GM21723 (cell line): ENCODE results near the gene MYH4.

Experiments used
- ATAC-seq: cut with Tn5 transposase; IDR thresholded peaks from one replicate; pipeline ENCODE4 v1.9.1; 2021; ENCODE audit warnings: mild to moderate bottlenecking, moderate library complexity; ENCODE audit not compliant: unreplicated experiment

The MYH4 gene

GRCh38 chr17:10421900-10422542, 47.3 kb downstream of the MYH4 start, which contains the start of gene MYH8:
Gene MYH8 (minus strand): TSS chr17:10421950. CDS start chr17:10420227, 1,723 bp downstream.
- no peak for ATAC-seq

GRCh38 chr17:10421211-10421610, 48.1 kb downstream of the MYH4 start:
- no peak for ATAC-seq

GRCh38 chr17:10420811-10421210, 48.5 kb downstream of the MYH4 start:
- no peak for ATAC-seq

DNA sequence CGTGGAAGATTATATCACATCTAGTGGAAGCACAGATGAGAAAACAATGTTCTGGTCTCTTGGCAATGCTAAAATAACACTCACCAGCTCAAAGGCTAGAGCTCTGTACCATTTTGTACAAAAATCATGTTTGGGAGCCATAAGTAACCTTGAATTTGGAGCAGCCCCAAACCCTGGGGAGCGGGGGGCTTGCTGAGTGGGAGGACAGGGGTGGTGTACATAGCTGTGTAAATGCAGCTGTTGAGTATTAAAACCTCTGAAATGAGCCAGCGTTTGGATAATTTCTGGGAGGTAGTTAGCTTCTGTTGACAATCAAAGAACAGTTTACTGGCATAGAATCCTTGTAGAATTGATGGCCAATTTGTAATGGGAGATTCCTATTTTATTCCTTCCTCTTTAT, 51.9 kb downstream of the MYH4 start:
- no peak for ATAC-seq

DNA sequence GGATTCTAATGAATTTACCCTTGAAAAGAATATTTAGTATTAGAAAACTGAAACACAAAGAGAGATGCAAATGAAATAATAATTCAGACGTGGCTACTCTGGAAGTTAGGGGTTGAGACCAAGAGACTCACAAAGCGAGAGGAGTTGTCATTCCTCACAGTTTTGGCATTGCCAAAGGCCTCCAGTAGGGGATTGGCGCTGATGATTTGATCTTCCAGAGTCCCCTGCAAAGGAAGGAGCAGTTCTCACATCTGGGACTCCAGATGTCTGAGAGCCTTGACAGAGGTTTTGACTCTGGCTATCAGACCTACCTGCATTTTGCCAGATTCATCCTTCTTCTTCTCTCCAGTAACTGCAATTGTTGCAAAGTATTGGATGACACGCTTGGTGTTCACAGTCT, 54.2 kb downstream of the MYH4 start:
- no peak for ATAC-seq

DNA sequence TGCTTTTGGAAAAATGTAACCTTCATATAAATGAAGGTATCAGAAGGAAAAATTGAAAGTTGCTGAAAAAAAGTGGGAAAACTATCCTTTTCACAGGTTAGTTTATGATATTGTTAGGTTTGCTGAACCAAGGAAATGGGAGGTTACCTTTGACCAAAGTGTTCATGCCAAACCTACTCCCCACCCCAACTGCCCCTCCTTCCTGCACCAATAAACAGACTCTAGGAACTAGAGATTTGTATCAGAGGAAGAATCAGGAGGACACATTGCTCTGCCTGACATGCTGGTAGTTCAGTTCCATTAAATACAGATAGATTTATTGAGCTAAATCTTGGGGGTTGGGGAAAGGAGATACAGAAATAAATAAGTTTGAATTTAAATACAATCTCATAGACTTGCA, 65.8 kb downstream of the MYH4 start:
- no peak for ATAC-seq

DNA sequence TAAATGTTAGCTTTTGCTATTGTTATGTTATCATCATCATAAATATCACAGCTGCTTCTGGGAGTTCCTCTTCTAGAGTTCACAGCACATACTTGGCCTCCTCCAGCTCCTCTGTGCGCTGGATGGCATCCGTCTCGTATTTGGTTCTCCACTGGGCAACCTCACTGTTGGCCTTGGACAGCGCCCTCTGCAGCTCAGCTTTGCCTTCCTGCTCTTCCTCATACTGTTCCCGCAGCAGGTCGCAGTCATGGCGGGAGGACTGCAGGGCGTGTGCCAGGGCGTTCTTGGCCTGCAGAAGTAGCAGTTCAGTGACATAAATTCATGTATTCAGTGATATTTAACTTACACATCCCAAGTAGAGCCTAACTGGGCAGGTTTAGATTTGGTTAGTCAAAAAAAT, 71.0 kb downstream of the MYH4 start:
- ATAC-seq: no peak

- ATAC-seq: no peak
These were observed 72.7 kb downstream of the MYH4 start for GRCh38 chr17:10396524-10397163.

DNA sequence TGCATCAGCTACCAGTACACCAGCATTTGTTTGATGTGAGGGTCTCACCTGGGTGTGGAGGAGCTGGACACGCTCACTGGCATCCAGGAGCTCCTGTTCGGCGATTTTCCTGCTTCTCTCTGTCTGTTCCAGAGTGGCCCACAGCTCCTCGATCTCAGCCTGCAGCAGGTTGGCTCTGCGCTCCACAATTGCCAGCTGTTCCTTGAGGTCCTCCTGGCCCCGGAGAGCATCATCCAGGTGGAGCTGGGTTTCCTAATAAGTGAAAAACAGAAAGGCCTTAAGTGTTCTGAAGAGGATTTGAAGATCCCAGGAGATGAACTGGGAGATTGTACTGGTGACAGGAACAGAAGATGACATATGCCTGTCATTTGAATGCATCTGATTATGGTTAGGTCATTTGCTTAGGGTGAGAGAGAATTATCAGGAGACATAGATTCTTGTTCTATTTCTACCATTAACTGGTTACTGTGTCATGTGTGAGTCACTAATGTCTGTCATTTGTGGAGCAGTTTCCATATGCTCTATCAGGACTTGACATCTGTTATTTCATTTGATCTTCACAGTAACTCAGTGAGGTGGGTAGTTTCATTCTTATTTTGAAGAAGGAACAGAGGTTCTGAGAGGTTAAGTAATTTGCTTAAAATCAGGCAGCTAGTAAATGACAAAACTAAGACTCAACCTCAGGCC, 75.0 kb downstream of the MYH4 start:
- ATAC-seq: no peak
